Lower lobe of right lung (tissue), 2 donors: ENCODE measurements around the gene REXO1. TPM values are rescaled to one million over a fixed set of nuclear protein-coding genes. Genes with fewer than 3 reads are reported as not detected.
A peak's percentile ranks its signal among the peaks of the same experiment; 100 is the strongest.

Experiments
- ATAC-seq, 2 donors: fragments of 200-7000 bp; cut with Tn5 transposase; one replicate each; pipeline ENCODE4 v1.9.1; 2020 to 2022; ENCODE audit warnings: mild to moderate bottlenecking in 2 of 2, moderate library complexity in 2 of 2
- DNase-seq: peaks from one replicate; pipeline ENCODE4 v3.0.0-alpha.2; 2020
- H3K27ac ChIP-seq: fragments of 200-600 bp; one replicate; pipeline ENCODE4 v1.8.0; 2022
- H3K27me3 ChIP-seq: fragments of 200-600 bp; one replicate; pipeline ENCODE4 v1.8.0; 2022; ENCODE audit warnings: low read depth
- H3K36me3 ChIP-seq: fragments of 200-600 bp; one replicate; pipeline ENCODE4 v1.8.0; 2022; ENCODE audit warnings: mild to moderate bottlenecking
- H3K4me1 ChIP-seq: fragments of 200-600 bp; one replicate; pipeline ENCODE4 v1.8.0; 2022
- H3K4me3 ChIP-seq: fragments of 200-600 bp; one replicate; pipeline ENCODE4 v1.8.0; 2022; ENCODE audit warnings: mild to moderate bottlenecking
- H3K9me3 ChIP-seq: fragments of 200-600 bp; one replicate; pipeline ENCODE4 v1.8.0; 2022
- intact Hi-C: fragments of 100-400 bp; cut with DNase I; formaldehyde crosslinking; loops from one replicate; pipeline ENCODE4 v1.11.0; 2022
- total RNA-seq: library from RNA; stranded (reverse); fragmentation: NEBNext Ultra II Directional; extraction: Animal tissue kit (Norgen Biotek cat#: 25700); gene quantifications from one replicate; pipeline ENCODE4 v1.2.1, GENCODE V29; 2021
- TF ChIP-seq, protein P1 (sequence below): fragments of 200-600 bp; IDR thresholded peaks from one replicate; pipeline ENCODE4 v1.8.0; 2022; ENCODE audit warnings: antibody characterized with exemption, mild to moderate bottlenecking
- donor health status: DM: no; HTN: yes; CAD: no; lungs with severe emphysema.

The REXO1 gene
- total RNA-seq, 1 donor from 2014 or later: 29.1 TPM

DNA sequence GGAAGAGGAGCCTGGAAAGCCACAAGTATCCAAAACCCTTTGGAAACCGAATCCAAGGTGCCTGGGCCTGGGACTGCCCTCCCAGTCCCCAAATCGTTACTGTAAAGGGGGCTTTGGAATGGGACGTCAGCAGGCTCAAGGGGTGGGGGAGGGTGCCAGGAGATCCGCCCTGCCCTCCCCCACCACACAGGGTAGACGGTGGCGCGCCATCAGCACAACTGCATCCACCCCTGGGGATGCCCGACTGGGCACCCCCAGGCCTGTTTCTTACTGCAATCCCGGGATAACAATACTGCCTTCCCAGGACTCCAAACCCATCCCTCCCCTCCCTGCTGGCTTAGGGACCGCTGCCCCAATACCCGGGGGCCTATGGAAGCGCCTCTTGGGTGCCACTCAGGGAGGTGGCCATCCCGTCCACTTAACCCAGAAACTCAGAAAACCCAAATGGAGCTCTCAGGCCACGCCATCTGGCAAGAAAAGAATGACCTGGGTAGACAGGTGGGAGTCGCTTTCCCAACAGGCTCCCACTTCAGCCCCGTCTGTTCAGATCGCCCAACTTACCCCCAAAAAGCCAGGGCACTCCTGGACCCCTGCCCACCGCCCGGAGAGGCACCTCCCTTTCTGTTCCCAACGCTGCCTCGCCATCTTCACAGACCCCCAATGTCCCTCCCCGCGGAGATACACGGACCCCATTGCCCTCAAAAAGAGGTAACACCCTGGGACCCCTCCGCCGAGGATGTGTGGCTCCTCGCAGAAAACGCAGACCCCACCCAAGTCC, 12.7 kb upstream of the REXO1 start:
- H3K4me1 ChIP-seq: peaks cover 73% of the 10 kb centered on the region
- intact Hi-C loops: no loop called here
- ATAC-seq (no peak), DNase-seq (no peak)
- peak overlapping the region; percentile 72 for H3K4me3 ChIP-seq
- H3K27ac ChIP-seq: no peak overlapping the region
- no peaks in the 10 kb centered on the region for H3K9me3 ChIP-seq
- TF ChIP-seq, protein P1, sequence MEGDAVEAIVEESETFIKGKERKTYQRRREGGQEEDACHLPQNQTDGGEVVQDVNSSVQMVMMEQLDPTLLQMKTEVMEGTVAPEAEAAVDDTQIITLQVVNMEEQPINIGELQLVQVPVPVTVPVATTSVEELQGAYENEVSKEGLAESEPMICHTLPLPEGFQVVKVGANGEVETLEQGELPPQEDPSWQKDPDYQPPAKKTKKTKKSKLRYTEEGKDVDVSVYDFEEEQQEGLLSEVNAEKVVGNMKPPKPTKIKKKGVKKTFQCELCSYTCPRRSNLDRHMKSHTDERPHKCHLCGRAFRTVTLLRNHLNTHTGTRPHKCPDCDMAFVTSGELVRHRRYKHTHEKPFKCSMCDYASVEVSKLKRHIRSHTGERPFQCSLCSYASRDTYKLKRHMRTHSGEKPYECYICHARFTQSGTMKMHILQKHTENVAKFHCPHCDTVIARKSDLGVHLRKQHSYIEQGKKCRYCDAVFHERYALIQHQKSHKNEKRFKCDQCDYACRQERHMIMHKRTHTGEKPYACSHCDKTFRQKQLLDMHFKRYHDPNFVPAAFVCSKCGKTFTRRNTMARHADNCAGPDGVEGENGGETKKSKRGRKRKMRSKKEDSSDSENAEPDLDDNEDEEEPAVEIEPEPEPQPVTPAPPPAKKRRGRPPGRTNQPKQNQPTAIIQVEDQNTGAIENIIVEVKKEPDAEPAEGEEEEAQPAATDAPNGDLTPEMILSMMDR: no peak
- H3K27me3 ChIP-seq: no peaks in the 10 kb centered on the region
- no peaks in the 10 kb centered on the region for H3K36me3 ChIP-seq

DNA sequence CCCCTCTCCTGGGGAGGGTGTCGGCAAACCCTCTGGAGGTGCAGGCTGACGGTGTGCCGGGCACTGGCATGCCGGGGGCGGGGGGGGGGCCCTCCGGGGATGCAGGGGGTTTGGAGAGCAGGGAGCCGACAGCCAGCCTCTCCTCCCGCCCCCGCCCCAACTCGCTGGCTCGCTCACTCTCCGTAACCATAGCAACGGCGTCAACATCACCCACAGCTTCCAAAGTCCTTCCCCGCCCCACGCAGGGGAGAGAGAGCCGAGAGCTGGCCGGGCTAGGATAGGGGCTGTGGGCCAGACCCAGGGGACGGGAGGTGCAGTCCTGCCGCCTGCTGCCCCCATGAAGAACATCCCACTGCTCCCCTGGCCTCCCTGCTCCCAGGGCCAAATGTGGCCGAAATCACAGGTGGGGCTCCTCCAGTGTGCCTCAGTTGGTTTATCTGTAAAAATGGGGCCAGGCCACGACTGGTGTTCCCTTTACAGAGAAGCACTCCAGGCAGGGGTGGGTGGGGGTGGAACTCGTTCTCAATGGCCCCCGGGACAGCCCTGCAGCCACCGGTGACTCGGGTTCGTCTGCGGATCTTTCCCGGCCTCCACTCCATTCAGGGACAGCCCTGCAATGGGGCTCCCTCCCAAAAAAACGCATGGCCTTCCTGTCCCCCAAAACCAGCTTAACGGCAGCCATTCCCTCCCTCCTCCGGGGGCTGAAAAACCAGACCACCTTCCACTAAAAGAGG, 11.9 kb upstream of the REXO1 start:
- Histone ChIP-seq H3K36me3 (no peaks in the 10 kb centered on the region), H3K4me1 (peaks cover 80% of the 10 kb centered on the region), H3K9me3 (no peaks in the 10 kb centered on the region), H3K27me3 (no peaks in the 10 kb centered on the region), H3K27ac (peak overlapping the region; percentile 24), H3K4me3 (peak overlapping the region; percentile 3)
- TF ChIP-seq, protein P1: no peak
- intact Hi-C loops: no loop called here
- DNase-seq (no peak), ATAC-seq (no peak)

DNA sequence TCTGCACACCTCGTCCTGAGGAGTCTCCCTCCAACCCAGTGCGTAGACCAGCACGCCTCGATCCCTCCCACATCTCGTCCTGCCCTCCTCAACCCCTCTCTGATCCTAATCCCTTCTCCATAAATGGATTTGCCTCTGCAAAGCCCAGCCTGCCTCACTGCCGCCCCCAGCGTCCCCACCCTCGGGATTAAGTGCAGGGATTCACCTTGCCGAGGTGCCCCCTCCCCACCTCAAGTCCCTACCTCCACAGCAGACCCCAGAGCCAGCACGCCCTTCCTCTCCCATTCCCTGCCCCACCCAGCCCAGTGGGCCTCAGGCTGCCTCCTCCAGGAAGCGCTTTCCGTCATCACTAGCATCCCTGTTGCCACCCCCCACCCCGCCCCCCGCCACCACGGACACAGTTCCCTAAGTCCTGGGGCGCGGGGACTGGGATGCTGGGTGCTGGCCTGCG, 11.1 kb upstream of the REXO1 start:
- Histone ChIP-seq H3K36me3 (no peaks in the 10 kb centered on the region), H3K27me3 (no peaks in the 10 kb centered on the region), H3K9me3 (no peaks in the 10 kb centered on the region), H3K4me1 (peaks cover 82% of the 10 kb centered on the region), H3K4me3 (no peak overlapping the region), H3K27ac (peak overlapping the region; percentile 24)
- intact Hi-C loops: no loop called here
- TF ChIP-seq, protein P1: no peak
- DNase-seq: no peak
- ATAC-seq: no peak

DNA sequence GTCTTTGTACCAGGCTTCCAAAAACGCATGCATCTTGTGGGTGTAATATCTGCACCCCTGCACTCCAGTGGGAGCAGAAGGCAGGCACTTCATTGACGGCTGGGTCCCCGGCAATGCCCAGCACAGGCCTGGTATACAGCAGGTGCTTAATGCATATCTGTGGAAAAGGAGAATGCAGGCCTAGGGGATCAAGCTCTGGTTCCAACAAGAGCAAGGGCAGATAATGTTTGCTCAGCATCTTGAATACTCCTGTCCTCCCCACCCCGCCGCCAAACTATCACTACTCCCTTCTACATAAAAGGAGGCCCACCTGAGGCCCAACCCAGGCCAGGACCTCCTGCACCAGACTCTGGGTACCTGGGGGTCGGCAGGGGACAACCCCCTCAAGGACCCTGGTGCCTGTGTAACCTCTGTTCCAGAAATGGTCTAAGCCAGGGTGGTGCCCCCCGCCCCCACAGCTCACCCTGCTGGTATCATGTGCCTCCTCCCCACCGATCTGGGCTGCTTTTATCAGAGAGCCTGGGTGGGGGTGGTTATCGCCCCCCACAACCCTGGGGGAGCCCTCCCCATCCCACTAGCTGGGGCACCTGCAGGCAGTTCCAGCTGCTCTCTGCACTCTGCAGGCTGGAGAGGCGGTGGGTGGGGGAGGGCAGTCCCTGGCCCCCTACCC, 10.3 kb upstream of the REXO1 start:
- H3K4me1 ChIP-seq: peaks cover 90% of the 10 kb centered on the region
- H3K4me3 ChIP-seq: no peak overlapping the region
- DNase-seq (no peak), ATAC-seq (no peak)
- H3K27me3 ChIP-seq: no peaks in the 10 kb centered on the region
- H3K36me3 ChIP-seq: no peaks in the 10 kb centered on the region
- intact Hi-C loops: no loop called here
- TF ChIP-seq, protein P1: no peak
- peak overlapping the region; percentile 94 for H3K27ac ChIP-seq
- no peaks in the 10 kb centered on the region for H3K9me3 ChIP-seq

DNA sequence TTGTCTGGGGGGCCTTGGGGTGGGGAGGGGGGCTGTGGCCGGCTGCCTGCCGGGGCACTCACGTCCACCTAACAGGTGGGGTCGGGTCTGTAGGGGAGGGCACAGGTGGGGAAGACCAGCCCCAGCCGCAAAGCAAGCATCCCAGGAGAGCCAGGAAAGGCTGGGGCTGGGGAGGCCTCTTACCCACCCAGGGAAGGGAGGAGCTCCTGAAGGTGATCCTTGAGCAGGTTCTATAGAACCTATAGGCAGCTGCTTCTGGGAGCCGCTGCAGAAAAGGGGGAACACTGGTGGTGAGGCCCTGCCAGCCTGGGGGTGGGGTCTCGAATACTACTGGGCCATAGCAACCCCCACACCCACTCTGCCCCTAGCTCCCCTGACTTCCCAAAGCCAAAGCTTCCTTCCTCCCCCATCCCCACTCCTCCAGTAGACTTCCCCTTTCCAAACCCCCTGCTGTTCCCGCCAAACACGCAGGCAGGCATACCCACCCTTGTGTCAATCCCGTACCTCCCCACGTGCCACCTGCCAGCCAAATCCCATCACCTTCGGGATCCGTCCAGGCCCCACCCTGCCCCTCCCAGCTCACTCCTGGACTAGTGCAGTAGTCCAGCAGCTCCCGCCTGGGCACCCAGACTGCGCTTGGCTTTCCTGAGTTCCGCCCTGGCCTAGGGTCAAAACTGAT, 9.5 kb upstream of the REXO1 start:
- peaks cover 98% of the 10 kb centered on the region for H3K4me1 ChIP-seq
- DNase-seq: peak; percentile 52
- H3K27ac ChIP-seq: peak overlapping the region; percentile 94
- no peak for ATAC-seq
- peak overlapping the region; percentile 60 for H3K4me3 ChIP-seq
- intact Hi-C loops: no loop called here
- no peaks in the 10 kb centered on the region for H3K27me3 ChIP-seq
- TF ChIP-seq, protein P1: no peak
- no peaks in the 10 kb centered on the region for H3K9me3 ChIP-seq
- H3K36me3 ChIP-seq: no peaks in the 10 kb centered on the region
